Nephron (organoid): ENCODE measurements around the gene CD160.

ENCODE experiments used
- H3K27ac Mint-ChIP-seq, 3 experiments: 2 replicates each; pipeline ENCODE4 v1.8.0; 2020; ENCODE audit warnings: mixed read lengths in 3 of 3, mild to moderate bottlenecking in 2 of 3, moderate library complexity in 1 of 3
- H3K27me3 Mint-ChIP-seq: 2 replicates; pipeline ENCODE4 v1.8.0; 2021; ENCODE audit warnings: low read depth, mild to moderate bottlenecking, moderate library complexity, mixed read lengths
- H3K36me3 Mint-ChIP-seq: 2 replicates; pipeline ENCODE4 v1.8.0; 2020; ENCODE audit warnings: low read depth, mixed read lengths
- H3K4me1 Mint-ChIP-seq: 2 replicates; pipeline ENCODE4 v1.8.0; 2020; ENCODE audit warnings: mixed read lengths
- H3K4me3 Mint-ChIP-seq, 3 experiments: 2 replicates each; pipeline ENCODE4 v1.8.0; 2020; ENCODE audit warnings: mild to moderate bottlenecking in 3 of 3, mixed read lengths in 3 of 3, moderate library complexity in 2 of 3
- H3K9me3 Mint-ChIP-seq: 2 replicates; pipeline ENCODE4 v1.8.0; 2020; ENCODE audit warnings: mixed read lengths
- TF ChIP-seq, protein P1 (sequence below), 3 experiments: fragments of 200-600 bp; sonication (generic); IDR thresholded peaks; one replicate each; pipeline ENCODE4 v1.5.0; 2021; ENCODE audit warnings: antibody characterized with exemption in 3 of 3; ENCODE audit not compliant: unreplicated experiment in 3 of 3

CD160 gene

DNA sequence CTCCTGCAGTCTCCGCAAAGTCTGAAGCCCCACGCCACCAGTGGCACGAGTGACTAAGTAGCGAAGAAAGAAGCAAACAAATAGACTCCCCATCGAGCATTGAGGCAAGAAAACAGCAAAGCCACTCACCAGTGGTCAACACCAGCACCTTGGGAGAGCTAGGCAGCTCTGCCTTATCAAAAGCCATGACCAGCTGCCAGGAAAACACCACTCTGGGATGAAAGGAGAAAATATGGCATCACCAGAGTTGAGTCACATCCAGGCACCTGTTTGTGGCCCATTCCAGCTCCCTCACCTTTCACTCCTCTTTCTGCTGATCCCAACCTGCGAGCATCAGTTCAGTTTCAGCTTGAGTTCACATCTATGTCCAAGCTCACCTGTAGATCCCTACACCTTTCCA, 29.4 kb upstream of the CD160 start:
- H3K9me3 Mint-ChIP-seq = no peaks in the 10 kb centered on the region
- no peak overlapping the region for H3K27ac Mint-ChIP-seq
- H3K27me3 Mint-ChIP-seq = peaks cover 4% of the 10 kb centered on the region
- peaks cover 24% of the 10 kb centered on the region for H3K4me1 Mint-ChIP-seq
- TF ChIP-seq, protein P1, sequence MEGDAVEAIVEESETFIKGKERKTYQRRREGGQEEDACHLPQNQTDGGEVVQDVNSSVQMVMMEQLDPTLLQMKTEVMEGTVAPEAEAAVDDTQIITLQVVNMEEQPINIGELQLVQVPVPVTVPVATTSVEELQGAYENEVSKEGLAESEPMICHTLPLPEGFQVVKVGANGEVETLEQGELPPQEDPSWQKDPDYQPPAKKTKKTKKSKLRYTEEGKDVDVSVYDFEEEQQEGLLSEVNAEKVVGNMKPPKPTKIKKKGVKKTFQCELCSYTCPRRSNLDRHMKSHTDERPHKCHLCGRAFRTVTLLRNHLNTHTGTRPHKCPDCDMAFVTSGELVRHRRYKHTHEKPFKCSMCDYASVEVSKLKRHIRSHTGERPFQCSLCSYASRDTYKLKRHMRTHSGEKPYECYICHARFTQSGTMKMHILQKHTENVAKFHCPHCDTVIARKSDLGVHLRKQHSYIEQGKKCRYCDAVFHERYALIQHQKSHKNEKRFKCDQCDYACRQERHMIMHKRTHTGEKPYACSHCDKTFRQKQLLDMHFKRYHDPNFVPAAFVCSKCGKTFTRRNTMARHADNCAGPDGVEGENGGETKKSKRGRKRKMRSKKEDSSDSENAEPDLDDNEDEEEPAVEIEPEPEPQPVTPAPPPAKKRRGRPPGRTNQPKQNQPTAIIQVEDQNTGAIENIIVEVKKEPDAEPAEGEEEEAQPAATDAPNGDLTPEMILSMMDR (IDR thresholded peaks at IDR 0.05; ENCODE audit: unreplicated experiment in 3 of 3) = no peak
- peaks cover 19% of the 10 kb centered on the region for H3K36me3 Mint-ChIP-seq
- no peak overlapping the region for H3K4me3 Mint-ChIP-seq

DNA sequence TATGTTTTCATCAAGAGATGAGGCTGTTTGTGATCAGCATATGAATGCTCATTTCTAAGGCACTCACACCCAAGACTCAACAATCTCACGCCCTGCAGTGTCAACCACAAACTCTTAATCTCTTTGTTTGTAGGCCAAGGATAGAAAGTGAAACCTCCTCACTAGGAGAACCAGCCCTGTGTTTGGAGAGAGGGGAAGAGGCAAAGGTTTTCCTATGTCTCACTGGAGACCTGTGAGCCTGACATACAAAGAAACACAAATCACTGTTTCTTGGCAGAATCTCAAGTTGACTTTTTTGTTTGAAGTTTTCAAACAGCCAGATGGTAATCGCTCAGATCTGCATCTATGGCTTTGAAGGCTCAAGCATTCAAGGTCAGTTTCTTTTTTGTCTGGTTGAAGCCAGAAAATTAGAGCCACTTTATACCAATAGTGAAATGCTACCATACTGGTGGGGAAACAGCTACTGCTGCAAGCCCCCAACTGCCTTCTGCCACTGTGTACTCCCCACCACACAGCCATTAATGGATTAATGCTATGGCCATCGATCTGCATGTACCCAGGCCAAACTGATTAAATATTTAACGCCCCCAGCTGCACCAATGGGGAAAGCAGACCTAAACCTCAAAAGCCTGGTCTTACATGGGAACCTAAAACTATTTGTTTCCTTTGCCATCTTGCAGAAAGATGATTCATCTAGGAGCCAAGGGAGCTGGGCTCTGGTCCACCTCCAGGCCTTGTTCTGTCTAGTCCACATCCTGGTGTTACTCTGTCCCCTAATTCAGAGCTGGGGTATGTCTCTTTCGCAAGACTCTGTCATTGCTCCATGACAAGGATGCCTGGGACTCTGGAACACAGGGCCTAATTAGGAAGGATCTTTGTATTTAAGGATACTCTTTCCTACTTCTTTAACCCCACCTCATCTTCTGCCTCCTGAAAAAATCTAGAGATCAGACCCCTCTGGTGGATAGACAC, 28.4 kb upstream of the CD160 start:
- Mint-ChIP-seq H3K27ac (peak overlapping the region; percentile 21 to 66 (median 51)), H3K27me3 (peaks cover 7% of the 10 kb centered on the region), H3K9me3 (no peaks in the 10 kb centered on the region), H3K36me3 (peaks cover 19% of the 10 kb centered on the region), H3K4me3 (no peak overlapping the region), H3K4me1 (peaks cover 33% of the 10 kb centered on the region)
- TF ChIP-seq, protein P1 (IDR thresholded peaks at IDR 0.05; ENCODE audit: unreplicated experiment in 3 of 3) = no peak

DNA sequence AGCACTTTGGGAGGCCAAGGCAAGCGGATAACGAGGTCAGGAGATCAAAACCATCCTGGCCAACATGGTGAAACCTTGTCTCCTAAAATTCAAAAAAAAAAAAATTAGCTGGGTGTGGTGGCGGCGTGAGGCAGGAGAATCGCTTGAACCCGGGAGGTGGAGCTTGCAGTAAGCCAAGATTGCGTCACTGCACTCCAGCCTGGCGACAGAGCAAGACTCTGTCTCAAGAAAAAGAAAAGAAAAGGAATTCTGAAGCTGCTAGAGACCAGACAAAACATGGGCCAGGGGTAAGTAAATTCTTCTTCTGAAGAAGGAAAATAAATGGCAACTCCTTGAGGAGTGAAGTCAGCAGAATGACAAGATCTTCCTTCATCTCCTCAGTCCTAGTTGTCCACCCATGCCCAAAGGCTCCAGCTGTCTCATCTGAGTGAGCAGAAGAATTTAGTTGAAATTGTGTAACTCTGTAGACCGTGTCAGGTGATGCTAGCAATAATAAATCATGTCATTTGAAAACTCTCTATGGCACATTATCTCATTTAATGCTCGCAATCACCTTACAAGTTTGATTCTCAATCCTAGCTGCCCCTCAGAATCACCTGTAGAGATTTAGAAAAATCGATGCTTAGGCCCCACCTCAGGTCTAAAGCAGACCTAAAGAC, 26.4 kb upstream of the CD160 start:
- TF ChIP-seq, protein P1 (IDR thresholded peaks at IDR 0.05; ENCODE audit: unreplicated experiment in 3 of 3) = no peak
- H3K27ac Mint-ChIP-seq = peak overlapping the region in 1 of 3 experiments; percentile 45
- H3K36me3 Mint-ChIP-seq = peaks cover 10% of the 10 kb centered on the region
- H3K27me3 Mint-ChIP-seq = peaks cover 12% of the 10 kb centered on the region
- H3K4me1 Mint-ChIP-seq = peaks cover 43% of the 10 kb centered on the region
- H3K9me3 Mint-ChIP-seq = no peaks in the 10 kb centered on the region
- no peak overlapping the region for H3K4me3 Mint-ChIP-seq

DNA sequence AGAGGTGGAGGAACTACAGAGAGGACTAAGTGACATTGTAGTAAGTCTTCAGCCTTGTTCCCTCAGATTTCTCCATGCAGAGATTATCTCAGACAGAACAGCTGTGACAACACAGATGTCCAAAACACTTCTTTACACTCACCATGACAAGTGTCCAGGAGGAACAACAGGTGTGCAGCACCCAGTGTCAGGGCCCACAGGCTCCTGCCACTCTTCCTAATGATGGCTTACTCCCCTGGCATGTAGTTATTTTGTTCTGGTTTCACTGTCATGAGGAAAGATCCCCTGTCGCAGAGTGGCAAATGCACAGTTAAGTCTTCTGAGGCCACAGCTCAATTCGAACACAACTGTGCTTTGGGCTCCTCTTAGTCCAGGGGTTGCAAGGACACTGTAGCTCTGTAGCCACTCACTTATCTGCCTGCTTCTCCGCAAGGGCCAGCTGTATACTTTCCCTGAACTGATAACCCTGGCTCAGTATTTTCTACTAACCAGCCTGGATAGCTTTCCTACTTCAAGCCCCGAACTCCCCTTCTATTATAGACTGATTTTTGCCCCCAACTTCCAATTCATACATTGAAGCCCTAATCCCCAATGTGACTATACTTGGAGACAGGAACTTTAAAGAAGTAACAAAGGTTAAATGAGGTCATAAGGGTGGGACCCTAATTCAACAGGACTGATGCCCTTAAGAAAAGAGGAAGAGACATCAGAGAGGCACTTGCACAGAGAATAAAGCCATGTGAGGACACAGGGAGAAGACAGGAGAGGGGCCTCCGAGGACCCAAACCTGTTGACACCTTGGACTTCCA, 23.3 kb upstream of the CD160 start:
- Mint-ChIP-seq H3K4me1 (peaks cover 25% of the 10 kb centered on the region), H3K27ac (peak overlapping the region; percentile 19 to 23 (median 21)), H3K27me3 (peaks cover 16% of the 10 kb centered on the region), H3K9me3 (no peaks in the 10 kb centered on the region), H3K36me3 (peaks cover 4% of the 10 kb centered on the region), H3K4me3 (no peak overlapping the region)
- TF ChIP-seq, protein P1 (IDR thresholded peaks at IDR 0.05; ENCODE audit: unreplicated experiment in 3 of 3) = no peak

DNA sequence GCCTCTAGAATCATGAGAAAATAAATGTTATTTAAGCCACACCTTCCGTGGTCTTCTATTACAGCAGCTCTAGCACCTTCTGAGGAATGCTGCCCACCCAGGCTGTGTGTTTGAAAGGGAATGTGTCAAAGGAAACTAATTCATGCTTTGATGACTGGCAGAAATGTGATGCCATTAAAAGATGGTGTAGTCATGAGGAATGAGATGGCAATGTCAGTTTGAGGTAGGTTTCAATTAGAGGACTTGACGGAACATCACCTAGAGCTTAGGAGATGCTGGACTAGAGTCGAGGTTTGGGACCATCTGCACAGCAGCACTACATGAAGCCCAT, 22.7 kb upstream of the CD160 start:
- Mint-ChIP-seq H3K4me1 (peaks cover 25% of the 10 kb centered on the region), H3K27ac (peak overlapping the region in 1 of 3 experiments; percentile 23), H3K4me3 (no peak overlapping the region), H3K27me3 (peaks cover 16% of the 10 kb centered on the region), H3K9me3 (no peaks in the 10 kb centered on the region), H3K36me3 (peaks cover 4% of the 10 kb centered on the region)
- TF ChIP-seq, protein P1 (IDR thresholded peaks at IDR 0.05; ENCODE audit: unreplicated experiment in 3 of 3) = no peak
